Motor neuron (in vitro differentiated cells): ENCODE results near the gene TNFAIP2. TPM values are rescaled to one million over a fixed set of nuclear protein-coding genes. Genes with fewer than 3 reads are reported as not detected.
"Not testable (repeated sequence)": the region's sequence is repeated elsewhere in the genome, so short reads cannot be mapped to it uniquely, and the experiment has no call there.

Experiments used
- ATAC-seq, 8 experiments: fragments of 200-7000 bp; cut with Tn5 transposase; replicated peaks in 6 of 8; 2 replicates each; pipeline ENCODE4 v1.8.0; 2021; ENCODE audit warnings: mild to moderate bottlenecking in 8 of 8, moderate library complexity in 8 of 8
- H3K27ac ChIP-seq, 2 donors: fragments of 250-450 bp; sonication (Bioruptor Pico); 2 replicates each; pipeline ENCODE4 v1.9.0; 2021; ENCODE audit warnings: antibody characterized with exemption in 2 of 2, mild to moderate bottlenecking in 2 of 2, moderate library complexity in 1 of 2
- H3K4me1 ChIP-seq, 2 donors: fragments of 250-450 bp; sonication (Bioruptor Pico); replicated peaks in 1 of 2; 2 replicates each; pipeline ENCODE4 v1.6.1; 2021; ENCODE audit warnings: antibody characterized with exemption in 2 of 2, mild to moderate bottlenecking in 2 of 2, moderate library complexity in 1 of 2
- H3K4me3 ChIP-seq, 5 donors: fragments of 250-450 bp; sonication (Bioruptor Pico); 2 replicates each; pipeline ENCODE4 v1.9.0; 2021; ENCODE audit warnings: antibody characterized with exemption in 5 of 5, mild to moderate bottlenecking in 5 of 5, moderate library complexity in 4 of 5
- WGBS, 10 experiments: fragments of 450-650 bp; shearing (Covaris generic); methylation state at CpG; one replicate each; pipeline ENCODE4 v1.0.0; 2022; 5-methylcytosine and 5-hydroxymethylcytosine counted together
- in situ Hi-C, 9 experiments: fragments of 400-800 bp; cut with MboI; loops; one replicate each; pipeline ENCODE4 v1.15.0; 2021; ENCODE audit warnings: low sequenced_read_pairs in 9 of 9, low pct_unique_long_range_greater_than_20kb in 2 of 9; ENCODE audit not compliant: unreplicated experiment in 9 of 9
- total RNA-seq, 8 experiments: library from RNA; unstranded; fragments of 300-600 nt; gene quantifications; 2 replicates each; pipeline versions ENCODE4 v1.2.3 to v1.2.4, GENCODE V29; 2022

TNFAIP2 gene
- total RNA-seq, 8 experiments from 2014 or later, result 0.78 to 98.8 (median 2.0) TPM

- H3K4me3 ChIP-seq, result no peak overlapping the region
- 46 to 93% (median 76%) methylated on average over 1 to 8 of the region's 12 CpGs; no CpG with 5 or more reads in 1 of the 10 experiments for WGBS, 10 experiments
- no peak overlapping the region for H3K27ac ChIP-seq
- peaks cover 15 to 36% of the 10 kb centered on the region in 2 donors for H3K4me1 ChIP-seq
- no peak for ATAC-seq
- in situ Hi-C loops, result no loop called here
Measured at GRCh38 chr14:103140316-103141109, 17.3 kb downstream of the TNFAIP2 start.

DNA sequence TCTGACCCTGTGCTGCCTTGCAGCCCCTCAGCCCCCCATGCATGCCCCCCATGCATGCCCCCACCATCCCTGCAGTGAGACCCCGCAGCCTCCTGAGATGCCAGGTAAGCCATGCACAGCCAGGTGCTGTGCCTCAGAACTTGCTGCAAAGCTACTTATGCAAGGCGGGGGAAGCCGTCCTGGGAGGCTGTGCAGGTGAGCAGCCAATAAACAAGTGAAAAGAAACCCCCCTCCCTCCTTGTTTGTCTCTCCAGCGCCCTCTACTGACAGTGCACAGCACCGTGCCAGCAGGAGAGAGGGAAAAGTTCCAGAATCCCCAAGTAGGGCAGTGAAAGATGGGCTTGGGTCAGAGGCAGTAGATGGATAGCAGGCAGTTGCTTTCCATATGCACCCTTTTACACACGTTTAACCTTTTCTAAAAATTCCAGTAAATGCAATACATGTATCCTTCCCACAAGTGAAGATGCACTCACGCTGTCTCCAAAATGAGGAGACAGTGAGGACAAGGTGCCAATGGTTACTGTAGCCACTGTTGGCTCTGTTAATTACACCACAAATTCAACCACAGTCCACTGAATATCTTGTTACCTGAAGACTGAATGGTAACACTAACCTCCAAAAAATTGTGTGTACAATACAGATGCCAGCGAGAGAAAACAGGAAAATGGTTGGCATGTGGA is 18.0 kb downstream of the TNFAIP2 start:
- Histone ChIP-seq H3K4me1 (peaks cover 15 to 36% of the 10 kb centered on the region in 2 donors), H3K27ac (no peak overlapping the region), H3K4me3 (no peak overlapping the region)
- in situ Hi-C loops, result no loop called here
- ATAC-seq, result peak in 1 of 8 experiments; percentile 50
- WGBS, 10 experiments, result 0 to 90% (median 42%) methylated on average over 1 to 7 of the region's 8 CpGs; no CpG with 5 or more reads in 1 of the 10 experiments

DNA sequence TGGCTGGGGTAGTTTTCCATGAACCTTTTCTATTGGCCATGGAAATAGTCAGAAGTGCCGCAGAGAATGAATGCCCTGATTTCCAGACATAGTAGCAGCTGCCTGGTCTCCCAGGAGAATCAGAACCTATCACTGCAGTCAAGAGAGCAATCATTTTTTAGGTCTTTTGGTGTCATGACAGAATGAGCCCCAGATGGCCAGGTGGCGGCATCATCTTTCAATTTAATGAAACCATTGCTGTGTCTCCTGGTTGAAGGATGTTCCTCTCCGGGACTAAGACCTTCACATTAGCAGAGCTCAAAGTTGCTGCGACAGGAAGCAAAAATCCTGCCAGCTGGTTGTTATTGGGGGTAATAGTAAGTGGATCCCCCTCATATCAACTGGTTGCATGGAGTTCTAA is 18.8 kb downstream of the TNFAIP2 start:
- in situ Hi-C loops, result no loop called here
- no peak overlapping the region for H3K4me3 ChIP-seq
- H3K4me1 ChIP-seq, result peaks cover 15 to 33% of the 10 kb centered on the region in 2 donors
- H3K27ac ChIP-seq, result no peak overlapping the region
- peak in 5 of 8 experiments; percentile 53 to 85 (median 70) for ATAC-seq
- 37 to 100% (median 57%) methylated on average over 1 to 4 of the region's 4 CpGs; no CpG with 5 or more reads in 1 of the 10 experiments for WGBS, 10 experiments

- no peak overlapping the region for H3K27ac ChIP-seq
- in situ Hi-C loops, result no loop called here
- WGBS, 10 experiments, result 0 to 100% (median 63%) methylated on average over 1 to 5 of the region's 5 CpGs; no CpG with 5 or more reads in 2 of the 10 experiments
- no peak overlapping the region for H3K4me3 ChIP-seq
- peaks cover 15 to 32% of the 10 kb centered on the region in 2 donors for H3K4me1 ChIP-seq
- ATAC-seq, result no peak
Measured at GRCh38 chr14:103142721-103143302, 19.6 kb downstream of the TNFAIP2 start.

DNA sequence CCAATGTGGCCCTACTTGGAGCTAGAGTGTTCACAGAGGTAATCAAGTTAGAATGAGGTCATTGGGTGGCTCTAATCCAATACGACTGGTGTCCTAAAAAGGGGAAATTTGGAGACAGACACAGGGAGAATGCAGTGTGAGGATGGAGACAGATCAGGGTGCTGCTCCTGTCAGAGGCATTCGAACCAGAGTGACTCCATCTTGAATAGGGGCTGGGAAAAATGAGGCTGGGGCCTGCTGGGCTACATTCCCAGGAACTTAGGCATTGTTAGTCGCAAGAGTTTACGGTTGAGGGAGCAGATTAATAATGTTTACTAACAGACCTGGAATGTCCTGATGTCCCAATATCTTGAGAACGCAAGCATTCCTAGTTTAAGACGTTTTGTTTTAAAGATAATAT is 20.2 kb downstream of the TNFAIP2 start:
- H3K4me1 ChIP-seq, result peaks cover 15 to 29% of the 10 kb centered on the region in 2 donors
- in situ Hi-C loops, result no loop called here
- H3K4me3 ChIP-seq, result no peak overlapping the region
- no peak overlapping the region for H3K27ac ChIP-seq
- 0 to 100% (median 63%) methylated on average over 2 to 6 of the region's 6 CpGs for WGBS, 10 experiments
- ATAC-seq, result no peak

DNA sequence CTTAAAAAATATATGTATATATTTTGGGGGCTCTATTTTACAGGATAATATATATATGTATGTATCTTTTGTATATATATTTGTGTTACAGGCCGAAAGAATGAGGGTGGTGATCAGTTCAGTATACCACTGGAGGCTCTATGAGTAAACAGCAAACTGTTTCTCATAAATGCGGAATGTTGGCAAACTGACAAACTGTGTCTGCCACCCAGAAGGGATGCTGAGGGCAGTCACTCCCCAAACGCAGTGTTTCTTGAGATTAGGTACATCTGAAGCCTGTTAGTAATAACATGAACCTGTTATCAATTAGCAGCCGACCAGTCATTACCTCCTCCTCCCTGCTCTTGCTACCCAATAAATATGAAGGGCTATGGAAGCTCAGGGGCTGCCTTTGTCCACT is 20.8 kb downstream of the TNFAIP2 start:
- no peak overlapping the region for H3K4me3 ChIP-seq
- in situ Hi-C loops, result no loop called here
- H3K27ac ChIP-seq, result no peak overlapping the region
- peaks cover 13 to 23% of the 10 kb centered on the region in 2 donors for H3K4me1 ChIP-seq
- ATAC-seq, result no peak
- 0 to 85% (median 63%) methylated on average over 1 to 4 of the region's 4 CpGs for WGBS, 10 experiments

DNA sequence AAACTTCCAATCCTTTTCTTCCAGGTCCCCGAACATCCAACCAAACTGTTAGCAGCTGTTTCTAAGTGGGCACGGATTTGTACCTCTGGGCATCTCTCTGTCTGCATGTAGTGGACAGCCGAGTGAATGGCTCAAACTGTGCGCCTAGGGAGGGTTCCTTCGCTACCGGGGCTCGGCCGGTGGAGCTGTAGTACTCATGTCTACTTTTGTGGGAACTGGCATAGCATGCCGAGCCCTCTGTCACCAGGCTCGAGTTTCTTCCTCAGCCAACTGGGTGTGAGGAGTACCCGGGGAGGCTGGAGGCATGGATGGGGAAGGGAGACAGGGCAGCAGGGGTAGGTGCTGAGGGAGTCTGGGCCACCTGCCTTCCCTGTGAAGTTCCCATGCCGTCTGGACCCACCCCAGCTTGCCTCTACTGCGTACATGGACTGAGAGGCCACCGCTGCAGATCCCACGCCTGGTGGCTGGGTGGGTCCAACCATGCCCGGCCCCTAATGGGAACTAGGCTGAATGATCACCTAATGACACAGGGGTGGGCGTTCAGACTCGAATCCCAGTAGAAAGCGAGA is 23.0 kb downstream of the TNFAIP2 start:
- Histone ChIP-seq H3K27ac (no peak overlapping the region), H3K4me1 (peaks cover 10 to 19% of the 10 kb centered on the region in 2 donors), H3K4me3 (no peak overlapping the region)
- ATAC-seq, result no peak
- 0 to 97% (median 92%) methylated on average over 2 to 7 of the region's 19 CpGs; no CpG with 5 or more reads in 3 of the 10 experiments for WGBS, 10 experiments
- in situ Hi-C loops, result no loop called here

DNA sequence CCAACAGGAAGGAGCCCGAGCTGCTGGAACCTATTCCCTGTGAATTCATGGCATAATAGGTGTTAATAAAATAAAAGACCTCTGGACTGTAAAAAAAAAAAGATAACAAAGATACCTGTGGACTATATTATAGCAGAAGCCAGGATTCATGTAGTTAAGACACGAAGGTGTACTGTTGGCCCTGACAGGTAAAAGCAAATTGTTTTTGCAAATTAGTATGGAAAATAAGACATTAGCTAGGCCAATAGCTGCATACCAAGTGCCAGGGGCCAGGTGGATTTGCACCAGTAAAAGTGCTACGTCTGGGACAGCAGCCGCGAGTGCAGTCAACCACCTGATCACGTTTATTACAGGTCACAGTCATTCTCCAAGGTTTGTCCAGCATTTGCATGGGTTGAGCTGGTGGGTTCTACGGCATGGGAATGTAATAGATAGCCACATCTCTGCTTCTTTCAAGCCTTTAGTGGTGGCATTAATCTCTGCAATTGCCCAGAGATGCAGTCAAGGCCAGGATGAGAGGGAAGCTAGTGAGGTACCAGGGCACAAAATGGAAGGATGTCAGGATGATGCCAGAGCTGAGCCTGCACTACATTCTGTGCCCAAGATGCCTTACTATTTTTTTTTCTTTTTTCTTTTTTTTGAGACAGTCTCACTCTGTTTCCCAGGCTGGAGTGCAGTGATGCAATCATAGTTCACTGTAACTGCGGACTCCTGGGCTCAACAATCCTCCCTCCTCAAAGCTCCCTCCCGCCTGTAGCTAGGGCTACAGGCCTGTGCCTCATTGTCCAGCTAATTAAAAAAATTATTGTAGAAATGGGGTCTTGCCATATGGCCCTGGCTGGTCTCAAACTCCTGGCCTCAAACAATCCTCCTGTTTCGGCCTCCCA is 26.3 kb downstream of the TNFAIP2 start:
- H3K4me1 ChIP-seq, result peaks cover 0 to 3% of the 10 kb centered on the region in 2 donors
- 50 to 87% (median 75%) methylated on average over 1 to 10 of the region's 10 CpGs; no CpG with 5 or more reads in 1 of the 10 experiments for WGBS, 10 experiments
- ATAC-seq, result peak in 2 of 8 experiments; percentile 52 to 55
- no peak overlapping the region for H3K27ac ChIP-seq
- in situ Hi-C loops, result no loop called here
- H3K4me3 ChIP-seq, result no peak overlapping the region

DNA sequence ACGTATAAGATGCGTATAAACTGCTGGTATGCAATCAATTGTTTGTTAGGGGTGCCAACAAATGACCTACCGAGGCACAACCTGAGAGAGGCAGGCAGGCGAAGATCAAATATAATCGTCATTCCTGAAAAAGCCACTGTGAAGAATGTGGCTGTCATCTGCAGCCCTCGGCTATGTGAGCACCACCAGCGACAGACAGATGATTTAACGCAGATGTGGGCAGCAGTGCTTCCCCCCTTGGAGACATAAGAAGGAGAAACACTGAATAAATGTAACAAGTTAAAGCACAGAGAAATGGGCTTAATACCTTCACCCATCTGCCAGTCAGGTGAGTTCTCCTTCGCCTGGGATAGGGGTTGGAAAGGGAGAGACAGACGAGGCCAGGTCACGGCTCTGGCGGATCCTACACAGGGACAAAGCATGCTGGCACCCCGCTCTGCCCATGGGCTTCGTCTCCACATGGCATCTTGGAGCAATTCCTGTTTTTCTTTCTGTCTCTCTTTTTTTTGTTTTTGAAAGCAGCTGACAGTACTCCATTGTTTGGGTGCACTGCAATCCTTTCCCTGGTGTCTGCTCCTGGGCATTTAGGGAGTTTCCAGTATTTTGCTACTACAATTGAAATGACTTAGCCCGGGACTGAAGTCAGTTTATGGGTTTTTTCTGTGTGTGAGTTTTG is 28.1 kb downstream of the TNFAIP2 start:
- Histone ChIP-seq H3K27ac (no peak overlapping the region), H3K4me1 (peaks cover 0 to 3% of the 10 kb centered on the region in 2 donors), H3K4me3 (no peak overlapping the region)
- in situ Hi-C loops, result no loop called here
- peak in 5 of 8 experiments; percentile 35 to 46 (median 39) for ATAC-seq
- 35 to 84% (median 73%) methylated on average over 4 to 11 of the region's 15 CpGs for WGBS, 10 experiments

- ATAC-seq, result peak in 5 of 8 experiments; percentile 11 to 98 (median 95)
- H3K4me1 ChIP-seq, result peaks cover 0 to 6% of the 10 kb centered on the region in 2 donors
- 38 to 100% (median 67%) methylated on average over 1 to 4 of the region's 6 CpGs; no CpG with 5 or more reads in 3 of the 10 experiments for WGBS, 10 experiments
- in situ Hi-C loops, result no loop called here
- no peak overlapping the region for H3K27ac ChIP-seq
- no peak overlapping the region for H3K4me3 ChIP-seq
Measured at GRCh38 chr14:103155010-103155409, 31.7 kb downstream of the TNFAIP2 start.

DNA sequence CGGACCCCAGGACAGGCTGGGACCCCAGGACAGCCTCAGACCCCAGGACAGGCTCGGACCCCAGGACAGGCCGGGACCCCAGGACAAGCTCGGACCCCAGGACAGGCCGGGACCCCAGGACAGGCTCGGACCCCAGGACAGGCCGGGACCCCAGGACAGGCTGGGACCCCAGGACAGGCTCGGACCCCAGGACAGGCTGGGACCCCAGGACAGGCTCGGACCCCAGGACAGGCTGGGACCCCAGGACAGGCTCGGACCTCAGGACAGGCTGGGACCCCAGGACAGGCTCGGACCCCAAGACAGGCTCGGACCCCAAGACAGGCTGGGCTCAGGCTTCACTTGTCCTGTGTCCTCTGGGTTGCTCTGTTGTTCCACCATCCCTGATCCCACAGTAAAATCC is 32.2 kb downstream of the TNFAIP2 start:
- H3K4me1 ChIP-seq, H3K4me3 ChIP-seq, in situ Hi-C loops, H3K27ac ChIP-seq, ATAC-seq: not testable (repeated sequence)
- WGBS, 10 experiments, result no CpG with 5 or more reads among the region's 12 CpGs
